ENCODE data around the gene PTPN7.

GRCh38 chr1:202126426-202126825 lies 34.0 kb downstream of the PTPN7 start:
- TF ChIP-seq CTCF (conservative IDR thresholded peaks at IDR 0.05) = no peak
- TF ChIP-seq EZH2 (IDR thresholded peaks at IDR 0.05; ENCODE audit: low read depth) = no peak
